Heart left ventricle (tissue), 13 donors: ENCODE data around the gene ZBTB21.

Experiments used
- CTCF ChIP-seq, 12 donors: fragments of 200-600 bp; sonication (generic) in 4 of 12; IDR thresholded peaks; one replicate each; pipeline versions ENCODE4 v1.5.0 to v1.8.0; 2018 to 2022; ENCODE audit warnings: antibody characterized with exemption in 12 of 12, mild to moderate bottlenecking in 5 of 12
- POLR2A ChIP-seq, 2 donors: fragments of 450-650 bp; IDR thresholded peaks; one replicate each; pipeline ENCODE4 v1.6.1; 2017; ENCODE audit warnings: antibody characterized with exemption in 2 of 2, mild to moderate bottlenecking in 2 of 2, moderate library complexity in 2 of 2
- donor health status: ischemic (EF 13 %, LVEDD 7.1; RV severe dilation, severe dysfunction).
- donor health status: DM: no; HTN: yes; CAD: no.
- donor health status: DM: no; HTN: no; CAD: no.
- donor health status: ischemic (EF 25% LVEDD 6.9; RV normal size, moderate dysfunction).
- donor health status: ischemic (EF 25% LVEDD 5.7; RV mildly dilated, moderate dysfunction).
- donor health status: ischemic (EF 35%, LVEDD 5.7; RV mildly dilated, moderate dysfunction).
- donor health status: nonischemic (EF 11% LVEDD 7.7; RV severe dilation, severe dysfunction).
- donor health status: DM: yes; HTN: yes; CAD: no.
- donor health status: PGD.
- donor health status: ischemic (EF 29% LVEDD 5.4; RV normal size, mild dysfunction).
- donor health status: nonischemic (EF 23%, LVEDD 6.1; RV moderate dilation, normal function).

GRCh38 chr21:42031816-42032215, 21.7 kb upstream of the ZBTB21 start:
- no peak for TF ChIP-seq CTCF (IDR thresholded peaks at IDR 0.05)
- no peak for TF ChIP-seq POLR2A (IDR thresholded peaks at IDR 0.05)
